ENCODE measurements around the gene ALDH1L1. TPM values are rescaled to one million over a fixed set of nuclear protein-coding genes. Genes with fewer than 3 reads are reported as not detected.

ALDH1L1 gene
- total and polyA plus RNA-seq, 7 donors: 12.9 to 121 (median 40.1) TPM

DNA sequence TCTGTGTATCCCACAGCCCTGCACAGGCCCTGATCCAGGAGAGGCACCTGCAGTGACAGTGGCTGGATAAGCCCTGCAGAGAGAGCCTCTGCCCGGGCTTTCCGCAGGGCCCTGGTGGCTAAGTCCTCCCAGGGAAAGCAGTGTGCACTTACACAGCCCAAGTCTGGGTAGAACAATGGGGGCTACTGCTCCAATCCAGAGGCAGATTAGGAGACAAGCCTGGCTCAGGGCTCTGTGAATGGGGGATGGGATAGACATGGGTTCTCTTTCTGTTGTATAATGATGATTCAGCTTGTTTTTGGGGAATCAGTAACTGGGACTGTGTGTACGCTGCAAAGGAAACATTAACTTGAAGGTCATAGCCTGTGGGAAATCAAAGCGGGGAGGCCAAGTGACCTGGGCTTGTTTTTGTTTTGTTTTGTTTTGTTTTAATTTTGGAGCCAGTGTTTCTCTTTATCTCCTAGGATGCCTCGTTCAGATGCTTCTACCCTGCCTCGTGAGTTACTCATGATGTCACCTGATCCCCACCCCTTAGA lies 4.1 kb upstream of the ALDH1L1 start:
- intact Hi-C loops (cut with DNase I): loop anchor here in 1 of 2 donors (5.0 to 10.0 kb wide), 2 partner anchors 47 to 200 kb away; no protein-coding TSS in a partner anchor
- Histone ChIP-seq H3K27ac (no peak overlapping the region), H3K9me3 (no peaks in the 10 kb centered on the region), H3K36me3 (ENCODE audit: insufficient read depth in 1 of 2, low read depth in 1 of 2) (peaks cover 0 to 4% of the 10 kb centered on the region in 2 donors), H3K27me3 (ENCODE audit: insufficient read depth in 3 of 3, low read length in 2 of 3) (peaks cover 0 to 5% (median 0%) of the 10 kb centered on the region in 3 donors), H3K4me1 (peaks cover 14% of the 10 kb centered on the region), H3K4me3 (no peak overlapping the region)
- ATAC-seq: no peak
- DNase-seq: no peak
- TF ChIP-seq, protein P1, sequence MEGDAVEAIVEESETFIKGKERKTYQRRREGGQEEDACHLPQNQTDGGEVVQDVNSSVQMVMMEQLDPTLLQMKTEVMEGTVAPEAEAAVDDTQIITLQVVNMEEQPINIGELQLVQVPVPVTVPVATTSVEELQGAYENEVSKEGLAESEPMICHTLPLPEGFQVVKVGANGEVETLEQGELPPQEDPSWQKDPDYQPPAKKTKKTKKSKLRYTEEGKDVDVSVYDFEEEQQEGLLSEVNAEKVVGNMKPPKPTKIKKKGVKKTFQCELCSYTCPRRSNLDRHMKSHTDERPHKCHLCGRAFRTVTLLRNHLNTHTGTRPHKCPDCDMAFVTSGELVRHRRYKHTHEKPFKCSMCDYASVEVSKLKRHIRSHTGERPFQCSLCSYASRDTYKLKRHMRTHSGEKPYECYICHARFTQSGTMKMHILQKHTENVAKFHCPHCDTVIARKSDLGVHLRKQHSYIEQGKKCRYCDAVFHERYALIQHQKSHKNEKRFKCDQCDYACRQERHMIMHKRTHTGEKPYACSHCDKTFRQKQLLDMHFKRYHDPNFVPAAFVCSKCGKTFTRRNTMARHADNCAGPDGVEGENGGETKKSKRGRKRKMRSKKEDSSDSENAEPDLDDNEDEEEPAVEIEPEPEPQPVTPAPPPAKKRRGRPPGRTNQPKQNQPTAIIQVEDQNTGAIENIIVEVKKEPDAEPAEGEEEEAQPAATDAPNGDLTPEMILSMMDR (IDR thresholded peaks at IDR 0.05): no peak
- WGBS, 3 donors: 75 to 80% (median 78%) methylated on average over 6 of the region's 6 CpGs

DNA sequence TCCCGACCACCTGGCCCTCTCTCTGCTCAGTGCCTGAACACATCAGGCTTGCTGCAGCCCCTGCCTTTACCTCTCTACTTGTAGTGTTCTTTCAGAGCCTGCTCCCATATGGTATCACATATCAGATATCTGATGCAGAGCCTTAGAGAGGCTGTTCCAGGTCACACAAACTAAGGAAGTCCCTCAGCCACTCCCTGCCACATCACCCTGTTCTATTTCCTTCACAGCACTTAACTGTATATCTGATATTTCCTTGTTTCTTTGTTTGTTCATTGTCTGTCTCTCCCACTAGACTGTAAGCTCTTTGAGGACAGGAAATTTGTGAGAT lies 976 bp upstream of the ALDH1L1 start:
- 13 to 18% (median 14%) methylated on average over 1 of the region's 1 CpG for WGBS, 3 donors
- ATAC-seq: peak; percentile 1 to 40 (median 36)
- TF ChIP-seq, protein P1 (IDR thresholded peaks at IDR 0.05): no peak
- no peak for DNase-seq
- peaks cover 0 to 5% (median 0%) of the 10 kb centered on the region in 3 donors for H3K27me3 ChIP-seq (ENCODE audit: insufficient read depth in 3 of 3, low read length in 2 of 3)
- H3K36me3 ChIP-seq (ENCODE audit: insufficient read depth in 1 of 2, low read depth in 1 of 2): peaks cover 0 to 4% of the 10 kb centered on the region in 2 donors
- peak overlapping the region; percentile 82 for H3K4me3 ChIP-seq
- peak overlapping the region; percentile 98 for H3K27ac ChIP-seq
- intact Hi-C loops (cut with DNase I): loop anchor here in 1 of 2 donors (5.0 to 10.0 kb wide), 2 partner anchors 44 to 197 kb away; no protein-coding TSS in a partner anchor
- peaks cover 19% of the 10 kb centered on the region for H3K4me1 ChIP-seq
- no peaks in the 10 kb centered on the region for H3K9me3 ChIP-seq

DNA sequence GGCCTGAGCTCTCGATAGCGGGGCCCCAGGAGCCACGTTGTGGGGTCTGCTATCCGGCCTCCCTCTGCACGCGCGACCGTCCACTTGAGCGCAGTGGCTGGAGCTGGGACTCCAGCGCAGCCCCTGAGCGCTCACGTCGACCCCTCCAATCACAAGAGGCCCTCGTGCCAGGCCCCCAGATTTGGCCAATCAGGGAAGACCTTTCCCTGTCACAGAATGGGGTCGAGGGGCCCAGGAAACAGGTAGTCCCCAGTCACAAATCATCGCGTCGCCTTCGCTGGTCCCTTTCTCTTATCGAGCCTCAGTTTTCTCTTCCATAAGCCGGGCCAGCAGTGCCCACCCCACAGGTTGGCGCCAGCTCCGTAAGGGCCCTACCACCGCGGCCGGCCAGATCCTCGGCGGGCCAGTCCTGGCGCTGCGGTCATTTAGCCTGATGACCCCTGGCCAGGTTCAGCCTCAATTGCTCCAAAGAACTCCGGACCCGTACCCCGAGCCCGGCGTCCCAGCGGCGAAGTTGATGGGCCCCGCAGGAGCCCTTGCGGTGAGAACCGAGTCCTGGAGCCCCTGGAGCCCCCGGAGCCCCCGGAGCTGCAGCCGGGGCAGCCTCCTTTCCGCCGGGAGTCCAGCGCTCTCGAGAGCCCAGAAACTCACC lies 435 bp downstream of the ALDH1L1 start:
- Histone ChIP-seq H3K27me3 (ENCODE audit: insufficient read depth in 3 of 3, low read length in 2 of 3) (peaks cover 0 to 5% (median 0%) of the 10 kb centered on the region in 3 donors), H3K36me3 (ENCODE audit: insufficient read depth in 1 of 2, low read depth in 1 of 2) (peaks cover 0 to under 1% of the 10 kb centered on the region in 2 donors), H3K9me3 (no peaks in the 10 kb centered on the region), H3K27ac (peak overlapping the region; percentile 98), H3K4me3 (peak overlapping the region; percentile 82), H3K4me1 (peaks cover 19% of the 10 kb centered on the region)
- intact Hi-C loops (cut with DNase I): loop anchor here in 1 of 2 donors (5.0 to 10.0 kb wide), 2 partner anchors 43 to 195 kb away; no protein-coding TSS in a partner anchor
- 2 to 3% (median 3%) methylated on average over 47 of the region's 47 CpGs for WGBS, 3 donors
- TF ChIP-seq, protein P1 (IDR thresholded peaks at IDR 0.05): no peak
- DNase-seq: peak; percentile 77 to 90
- ATAC-seq: peak; percentile 81 to 88 (median 83)

DNA sequence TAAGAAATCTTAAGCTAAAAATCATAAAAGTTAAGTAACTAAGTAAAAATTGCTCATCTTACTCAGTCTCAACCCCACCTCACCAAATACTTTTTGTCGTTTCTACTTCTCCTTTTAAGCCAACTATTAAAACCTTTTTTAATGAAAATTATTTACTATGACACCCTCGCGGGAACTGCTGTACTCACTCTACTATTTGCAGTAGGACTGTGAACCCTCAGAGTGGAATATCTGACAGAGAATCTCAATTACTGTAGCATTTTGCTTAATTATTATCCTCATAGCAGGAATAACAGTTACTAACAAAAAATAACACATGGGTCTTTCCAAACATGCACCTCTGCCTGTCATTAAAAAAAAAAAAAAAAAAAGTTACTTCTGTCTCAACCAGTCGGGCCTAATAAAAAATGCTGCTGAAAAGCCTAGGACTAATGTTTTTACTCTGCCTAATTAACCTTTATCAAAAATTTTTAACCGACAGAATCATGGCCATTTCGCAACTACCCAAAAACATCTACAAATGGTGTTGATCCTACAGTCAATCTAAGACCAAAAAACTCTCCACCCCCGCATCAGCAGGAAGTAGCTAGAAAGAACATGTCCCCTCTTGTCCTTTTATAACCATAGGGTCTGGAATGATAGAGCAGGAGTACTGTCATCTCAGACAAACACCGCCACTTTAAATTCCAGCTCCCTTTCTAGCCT lies 10.2 kb downstream of the ALDH1L1 start:
- ATAC-seq (no peak), DNase-seq (no peak)
- no peak overlapping the region for H3K4me3 ChIP-seq
- WGBS, 3 donors: 88 to 94% (median 89%) methylated on average over 8 of the region's 8 CpGs
- no peaks in the 10 kb centered on the region for H3K27me3 ChIP-seq (ENCODE audit: insufficient read depth in 3 of 3, low read length in 2 of 3)
- no peaks in the 10 kb centered on the region for H3K36me3 ChIP-seq (ENCODE audit: insufficient read depth in 1 of 2, low read depth in 1 of 2)
- intact Hi-C loops (cut with DNase I): no loop called here
- no peaks in the 10 kb centered on the region for H3K9me3 ChIP-seq
- TF ChIP-seq, protein P1 (IDR thresholded peaks at IDR 0.05): no peak
- H3K27ac ChIP-seq: no peak overlapping the region
- H3K4me1 ChIP-seq: peaks cover 8% of the 10 kb centered on the region

Data from psoas muscle (tissue), 8 donors.